Measurements from ENCODE around the gene RDH13.
"Not testable (repeated sequence)": the region's sequence is repeated elsewhere in the genome, so short reads cannot be mapped to it uniquely, and the experiment has no call there.

RDH13 gene

DNA sequence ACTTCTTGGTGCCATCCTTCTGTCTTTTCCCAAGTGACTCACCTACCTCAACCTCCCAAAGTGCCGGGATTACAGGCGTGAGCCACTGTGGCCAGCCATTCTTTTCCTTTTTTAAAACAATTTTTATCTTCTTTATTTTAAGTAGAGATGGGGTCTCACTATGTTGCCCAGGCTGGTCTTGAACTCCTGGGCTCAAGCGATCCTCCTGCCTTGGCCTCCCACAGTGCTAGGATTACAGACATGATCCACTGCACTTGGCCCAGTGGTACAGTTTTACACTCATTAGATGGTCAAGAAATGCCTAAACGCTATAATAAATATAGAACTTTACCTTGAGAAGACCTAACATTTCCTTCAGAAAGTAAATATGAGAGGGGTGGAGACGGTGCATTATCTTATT, 49.4 kb downstream of the RDH13 start:
- Histone ChIP-seq H3K14ac (ENCODE audit: low read length) (no peak overlapping the region), H2BK5ac (ENCODE audit: low read length) (no peak overlapping the region), H2BK12ac (ENCODE audit: low read length) (no peak overlapping the region), H2AK5ac (ENCODE audit: low read depth, low read length) (no peak overlapping the region), H3K4me3 (ENCODE audit: low read length in 2 of 2) (no peak overlapping the region), H3K27ac (replicated peaks; ENCODE audit: low read length) (no peak overlapping the region), H4K91ac (ENCODE audit: low read depth, low read length, poor library complexity) (no peak overlapping the region), H3K4me1 (ENCODE audit: control insufficient read depth in 2 of 2, insufficient read depth in 1 of 2, low read depth in 1 of 2, low read length in 2 of 2) (peaks cover 0 to 16% of the 10 kb centered on the region in 2 donors), H2AFZ (ENCODE audit: low read length) (no peak overlapping the region), H3K27me3 (ENCODE audit: control insufficient read depth in 3 of 3, insufficient read depth in 3 of 3, low read depth in 1 of 3, low read length in 3 of 3) (no peaks in the 10 kb centered on the region), H3K4ac (ENCODE audit: low read length) (no peak overlapping the region), H3K79me1 (ENCODE audit: low read depth, low read length) (no peaks in the 10 kb centered on the region), H3K9me3 (replicated peaks in 1 of 2; ENCODE audit: control insufficient read depth in 2 of 2, insufficient read depth in 1 of 2, low read depth in 1 of 2, low read length in 2 of 2) (peaks cover 0 to 2% of the 10 kb centered on the region in 2 donors), H3K23ac (ENCODE audit: low read depth, low read length, poor library complexity) (no peak overlapping the region), H4K8ac (ENCODE audit: low read depth, low read length) (no peak overlapping the region), H3K4me2 (ENCODE audit: insufficient read depth, low read length, poor library complexity, severe bottlenecking) (no peak overlapping the region), H3K18ac (ENCODE audit: low read length) (no peak overlapping the region), H3K36me3 (replicated peaks in 1 of 2; ENCODE audit: control insufficient read depth in 2 of 2, insufficient read depth in 2 of 2, low read length in 2 of 2) (peaks cover 0 to 5% of the 10 kb centered on the region in 2 donors), H3K9ac (ENCODE audit: low read depth, low read length, poor library complexity) (no peak overlapping the region), H2BK15ac (ENCODE audit: low read length) (no peak overlapping the region), H2BK120ac (ENCODE audit: low read depth, low read length) (no peak overlapping the region)
- WGBS, 2 donors (ENCODE audit: extremely low coverage in 2 of 2, insufficient read length in 2 of 2, insufficient replicate concordance in 1 of 2), result no CpG with 5 or more reads among the region's 5 CpGs
- no peak for DNase-seq (ENCODE audit: low spot score)

DNA sequence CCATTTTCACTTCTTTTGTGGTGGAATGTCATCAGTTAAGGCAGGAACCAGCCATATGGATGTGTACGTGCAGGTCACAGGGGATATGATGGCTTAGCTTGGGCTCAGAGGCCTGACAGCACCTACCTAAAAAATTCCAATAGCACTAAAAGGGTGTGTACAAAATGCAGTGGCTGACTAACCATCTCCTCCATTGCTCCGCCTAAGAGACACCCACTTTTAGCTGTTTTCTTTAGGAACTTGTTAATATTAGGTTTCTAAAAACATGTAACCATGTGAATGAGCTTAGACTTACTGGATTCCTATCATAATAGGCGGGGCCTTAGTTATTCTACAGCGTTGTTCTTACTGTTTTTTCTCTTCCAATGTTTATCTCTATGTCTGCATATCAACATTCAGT, 50.6 kb downstream of the RDH13 start:
- H3K9ac ChIP-seq (ENCODE audit: low read depth, low read length, poor library complexity), result no peak overlapping the region
- H3K36me3 ChIP-seq (replicated peaks in 1 of 2; ENCODE audit: control insufficient read depth in 2 of 2, insufficient read depth in 2 of 2, low read length in 2 of 2), result peaks cover 0 to 5% of the 10 kb centered on the region in 2 donors
- no peak overlapping the region for H3K23ac ChIP-seq (ENCODE audit: low read depth, low read length, poor library complexity)
- no peak overlapping the region for H3K4ac ChIP-seq (ENCODE audit: low read length)
- H2BK12ac ChIP-seq (ENCODE audit: low read length), result no peak overlapping the region
- H4K8ac ChIP-seq (ENCODE audit: low read depth, low read length), result no peak overlapping the region
- no peak overlapping the region for H3K4me2 ChIP-seq (ENCODE audit: insufficient read depth, low read length, poor library complexity, severe bottlenecking)
- H3K4me1 ChIP-seq (ENCODE audit: control insufficient read depth in 2 of 2, insufficient read depth in 1 of 2, low read depth in 1 of 2, low read length in 2 of 2), result peaks cover 0 to 16% of the 10 kb centered on the region in 2 donors
- H2AK5ac ChIP-seq (ENCODE audit: low read depth, low read length), result no peak overlapping the region
- H3K27ac ChIP-seq (replicated peaks; ENCODE audit: low read length), result no peak overlapping the region
- H3K18ac ChIP-seq (ENCODE audit: low read length), result no peak overlapping the region
- H3K14ac ChIP-seq (ENCODE audit: low read length), result no peak overlapping the region
- H3K79me1 ChIP-seq (ENCODE audit: low read depth, low read length), result no peaks in the 10 kb centered on the region
- H2BK15ac ChIP-seq (ENCODE audit: low read length), result no peak overlapping the region
- no peaks in the 10 kb centered on the region for H3K27me3 ChIP-seq (ENCODE audit: control insufficient read depth in 3 of 3, insufficient read depth in 3 of 3, low read depth in 1 of 3, low read length in 3 of 3)
- H2BK120ac ChIP-seq (ENCODE audit: low read depth, low read length), result no peak overlapping the region
- WGBS, 2 donors (ENCODE audit: extremely low coverage in 2 of 2, insufficient read length in 2 of 2, insufficient replicate concordance in 1 of 2), result no CpG with 5 or more reads among the region's 4 CpGs
- peaks cover 0 to 2% of the 10 kb centered on the region in 2 donors for H3K9me3 ChIP-seq (replicated peaks in 1 of 2; ENCODE audit: control insufficient read depth in 2 of 2, insufficient read depth in 1 of 2, low read depth in 1 of 2, low read length in 2 of 2)
- no peak overlapping the region for H4K91ac ChIP-seq (ENCODE audit: low read depth, low read length, poor library complexity)
- no peak overlapping the region for H3K4me3 ChIP-seq (ENCODE audit: low read length in 2 of 2)
- DNase-seq (ENCODE audit: low spot score), result no peak
- no peak overlapping the region for H2AFZ ChIP-seq (ENCODE audit: low read length)
- no peak overlapping the region for H2BK5ac ChIP-seq (ENCODE audit: low read length)

- not testable (repeated sequence) for H3K14ac ChIP-seq (ENCODE audit: low read length); H3K79me1 ChIP-seq (ENCODE audit: low read depth, low read length); H3K36me3 ChIP-seq (replicated peaks in 1 of 2; ENCODE audit: control insufficient read depth in 2 of 2, insufficient read depth in 2 of 2, low read length in 2 of 2); H4K8ac ChIP-seq (ENCODE audit: low read depth, low read length); H2BK12ac ChIP-seq (ENCODE audit: low read length); H2AFZ ChIP-seq (ENCODE audit: low read length); H3K27ac ChIP-seq (replicated peaks; ENCODE audit: low read length); H2BK5ac ChIP-seq (ENCODE audit: low read length); H2BK15ac ChIP-seq (ENCODE audit: low read length); H3K4me3 ChIP-seq (ENCODE audit: low read length in 2 of 2); H3K4me2 ChIP-seq (ENCODE audit: insufficient read depth, low read length, poor library complexity, severe bottlenecking); H3K18ac ChIP-seq (ENCODE audit: low read length); H3K23ac ChIP-seq (ENCODE audit: low read depth, low read length, poor library complexity); H4K91ac ChIP-seq (ENCODE audit: low read depth, low read length, poor library complexity); H3K27me3 ChIP-seq (ENCODE audit: control insufficient read depth in 3 of 3, insufficient read depth in 3 of 3, low read depth in 1 of 3, low read length in 3 of 3); H2AK5ac ChIP-seq (ENCODE audit: low read depth, low read length); H3K4ac ChIP-seq (ENCODE audit: low read length); H3K9me3 ChIP-seq (replicated peaks in 1 of 2; ENCODE audit: control insufficient read depth in 2 of 2, insufficient read depth in 1 of 2, low read depth in 1 of 2, low read length in 2 of 2); DNase-seq (ENCODE audit: low spot score); H2BK120ac ChIP-seq (ENCODE audit: low read depth, low read length); H3K9ac ChIP-seq (ENCODE audit: low read depth, low read length, poor library complexity)
- peaks cover 0 to 14% of the 10 kb centered on the region in 2 donors for H3K4me1 ChIP-seq (ENCODE audit: control insufficient read depth in 2 of 2, insufficient read depth in 1 of 2, low read depth in 1 of 2, low read length in 2 of 2)
- WGBS, 2 donors (ENCODE audit: extremely low coverage in 2 of 2, insufficient read length in 2 of 2, insufficient replicate concordance in 1 of 2), result no CpG with 5 or more reads among the region's 7 CpGs
Measured at GRCh38 chr19:55010561-55010960, 52.4 kb downstream of the RDH13 start.

- H2BK12ac ChIP-seq (ENCODE audit: low read length); H3K4me3 ChIP-seq (ENCODE audit: low read length in 2 of 2): not testable (repeated sequence)
- no CpG with 5 or more reads among the region's 7 CpGs for WGBS, 2 donors (ENCODE audit: extremely low coverage in 2 of 2, insufficient read length in 2 of 2, insufficient replicate concordance in 1 of 2)
Measured at GRCh38 chr19:55008781-55009180, 54.2 kb downstream of the RDH13 start.

More at GRCh38 chr19:55008781-55009180, 54.2 kb downstream of the RDH13 start:
- not testable (repeated sequence) for H4K8ac ChIP-seq (ENCODE audit: low read depth, low read length); H3K4me2 ChIP-seq (ENCODE audit: insufficient read depth, low read length, poor library complexity, severe bottlenecking); H3K23ac ChIP-seq (ENCODE audit: low read depth, low read length, poor library complexity); H2BK5ac ChIP-seq (ENCODE audit: low read length); H3K9ac ChIP-seq (ENCODE audit: low read depth, low read length, poor library complexity); DNase-seq (ENCODE audit: low spot score); H2BK120ac ChIP-seq (ENCODE audit: low read depth, low read length); H3K18ac ChIP-seq (ENCODE audit: low read length); H3K4ac ChIP-seq (ENCODE audit: low read length); H2BK15ac ChIP-seq (ENCODE audit: low read length); H3K9me3 ChIP-seq (replicated peaks in 1 of 2; ENCODE audit: control insufficient read depth in 2 of 2, insufficient read depth in 1 of 2, low read depth in 1 of 2, low read length in 2 of 2); H3K4me1 ChIP-seq (ENCODE audit: control insufficient read depth in 2 of 2, insufficient read depth in 1 of 2, low read depth in 1 of 2, low read length in 2 of 2); H4K91ac ChIP-seq (ENCODE audit: low read depth, low read length, poor library complexity); H3K36me3 ChIP-seq (replicated peaks in 1 of 2; ENCODE audit: control insufficient read depth in 2 of 2, insufficient read depth in 2 of 2, low read length in 2 of 2); H2AFZ ChIP-seq (ENCODE audit: low read length); H3K27me3 ChIP-seq (ENCODE audit: control insufficient read depth in 3 of 3, insufficient read depth in 3 of 3, low read depth in 1 of 3, low read length in 3 of 3); H3K79me1 ChIP-seq (ENCODE audit: low read depth, low read length); H3K14ac ChIP-seq (ENCODE audit: low read length); H2AK5ac ChIP-seq (ENCODE audit: low read depth, low read length); H3K27ac ChIP-seq (replicated peaks; ENCODE audit: low read length)
